Left renal pelvis (tissue), 4 donors: ENCODE data around the gene PIK3AP1. TPM values are rescaled to one million over a fixed set of nuclear protein-coding genes. Genes with fewer than 3 reads are reported as not detected.
A peak's percentile ranks its signal among the peaks of the same experiment; 100 is the strongest.
"Not testable (repeated sequence)": the region's sequence is repeated elsewhere in the genome, so short reads cannot be mapped to it uniquely, and the experiment has no call there.

Source experiments
- DNase-seq, 4 donors: peaks; one replicate each; pipeline ENCODE4 v3.0.0-alpha.2; 2013; ENCODE audit warnings: low read depth in 4 of 4, low spot score in 3 of 4
- polyA plus RNA-seq, 4 donors: library from polyadenylated mRNA; unstranded; fragments of 120-200 nt; gene quantifications; one replicate each; pipeline ENCODE4 v1.2.1, GENCODE V29; 2013; ENCODE audit not compliant: insufficient read length in 4 of 4

Gene PIK3AP1
- polyA plus RNA-seq, 4 donors = 4.5 to 5.2 (median 4.7) TPM

GRCh38 chr10:96586419-96587263 is 133.7 kb downstream of the PIK3AP1 start, which contains the start of gene TM9SF3:
TSS of gene TM9SF3 (minus strand) at chr10:96587012. CDS start at chr10:96586835, 177 bp downstream.
- peak in 3 of 4 donors; percentile 51 to 75 (median 75) for DNase-seq

GRCh38 chr10:96585736-96586418 is 134.4 kb downstream of the PIK3AP1 start:
- peak in 3 of 4 donors; percentile 8 to 33 (median 11) for DNase-seq

DNA sequence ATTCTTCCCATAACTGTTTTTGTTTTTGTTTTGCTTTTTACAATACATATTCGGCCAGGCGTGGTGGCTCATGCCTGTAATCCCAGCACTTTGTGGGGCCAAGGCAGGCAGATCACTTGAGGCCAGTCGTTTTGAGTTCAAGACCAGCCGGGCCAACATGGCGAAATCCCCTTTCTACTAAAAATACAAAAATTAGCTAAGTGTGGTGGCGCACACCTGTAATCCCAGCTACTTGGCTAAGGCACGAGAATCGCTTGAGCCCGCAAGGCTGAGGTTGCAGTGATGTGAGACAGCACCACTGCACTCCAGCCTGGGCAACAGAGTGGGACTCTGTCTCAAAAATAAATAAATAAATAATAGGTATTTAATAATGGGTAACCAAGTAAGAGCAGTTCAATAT is 135.8 kb downstream of the PIK3AP1 start:
- DNase-seq = no peak

- no peak for DNase-seq
Observed at GRCh38 chr10:96584035-96584434, 136.3 kb downstream of the PIK3AP1 start.

- DNase-seq = no peak
Observed at GRCh38 chr10:96579133-96579532, 141.2 kb downstream of the PIK3AP1 start.

DNA sequence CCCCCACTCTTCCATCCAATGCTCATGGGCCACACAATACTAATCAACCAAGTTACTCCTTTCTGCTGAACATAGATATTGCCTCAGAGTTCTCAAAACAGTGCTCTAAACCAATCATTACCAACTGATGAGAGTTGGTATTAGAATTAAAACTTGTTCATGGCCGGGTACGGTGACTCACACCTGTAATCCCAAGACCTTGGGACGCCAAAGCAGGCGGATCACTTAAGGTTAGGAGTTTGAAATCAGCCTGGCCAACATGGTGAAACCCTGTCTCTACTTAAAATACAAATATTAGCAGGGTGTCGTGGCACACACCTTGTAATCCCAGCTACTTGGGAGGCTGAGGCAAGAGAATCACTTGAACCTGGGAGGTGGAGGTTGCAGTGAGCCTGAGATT is 141.7 kb downstream of the PIK3AP1 start:
- DNase-seq = no peak

DNA sequence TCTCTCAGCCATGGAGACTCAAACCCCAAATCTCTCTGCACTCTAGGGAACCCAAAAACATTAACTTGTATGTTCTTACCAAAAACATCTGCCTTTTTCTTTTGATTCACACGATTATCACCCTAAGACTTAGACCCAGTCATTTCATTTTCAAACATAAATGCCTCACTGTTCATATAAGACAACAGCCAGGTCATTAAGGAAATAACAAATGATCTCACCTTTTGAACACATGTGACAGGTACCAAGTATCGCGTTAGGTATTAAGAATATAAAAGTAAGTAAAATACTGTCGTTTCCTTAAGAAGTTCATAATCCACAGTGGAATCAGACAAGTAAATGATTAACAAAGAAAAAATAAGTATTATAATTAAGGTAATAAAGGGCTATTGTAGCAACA is 142.3 kb downstream of the PIK3AP1 start:
- no peak for DNase-seq

DNA sequence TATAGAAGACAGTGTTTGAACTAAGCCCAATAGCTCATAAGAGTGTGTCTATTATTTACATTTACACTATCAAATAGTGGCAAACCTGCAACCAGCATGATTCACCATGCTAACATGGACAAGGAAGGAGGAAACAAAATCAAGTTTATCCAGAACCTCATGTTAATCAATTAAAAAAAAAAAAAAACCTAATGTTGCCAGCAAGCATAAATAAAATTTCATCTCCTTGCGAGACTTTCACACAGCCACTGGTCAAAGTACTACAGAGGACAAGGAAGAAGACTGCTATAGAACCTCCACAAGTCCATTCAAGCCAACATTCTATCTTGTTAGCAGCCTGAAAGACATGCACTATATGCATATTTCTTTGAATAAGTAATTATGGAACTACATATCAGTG is 143.2 kb downstream of the PIK3AP1 start:
- no peak for DNase-seq

DNA sequence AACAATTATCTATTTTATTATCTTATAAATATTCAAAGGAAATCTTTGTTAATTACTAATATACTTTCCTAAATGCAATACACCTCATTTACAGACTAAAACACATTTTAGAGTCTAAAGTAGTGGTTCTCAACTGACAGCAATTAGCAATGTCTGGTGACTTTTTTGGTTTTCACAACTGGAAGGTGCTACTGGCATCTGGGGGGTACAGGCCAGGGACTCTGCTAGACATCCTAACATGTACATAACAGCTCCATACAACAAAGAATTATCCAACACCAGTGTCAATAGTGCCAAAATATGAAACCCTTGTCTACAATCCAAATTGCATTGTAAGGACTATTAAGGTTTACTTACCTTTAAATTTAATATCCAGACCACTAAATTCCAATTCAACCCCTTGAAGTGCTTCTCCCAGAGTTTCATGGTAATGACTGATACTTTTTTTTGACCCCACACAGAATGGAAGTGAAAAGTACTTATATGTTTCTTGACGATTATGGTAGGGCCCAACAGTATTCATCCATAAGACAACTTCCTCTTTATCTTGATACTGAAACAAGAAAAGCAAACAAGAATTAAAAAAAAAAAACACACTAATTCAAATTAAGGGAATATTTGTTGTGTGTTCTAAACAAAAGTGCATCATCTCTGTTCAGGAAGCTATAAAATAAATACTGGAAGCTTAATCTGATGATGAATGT is 143.9 kb downstream of the PIK3AP1 start:
- DNase-seq = no peak

- DNase-seq = not testable (repeated sequence)
Observed at GRCh38 chr10:96574564-96574963, 145.8 kb downstream of the PIK3AP1 start.

- DNase-seq = no peak
Observed at GRCh38 chr10:96573036-96573435, 147.3 kb downstream of the PIK3AP1 start.

GRCh38 chr10:96570983-96571964 is 149.0 kb downstream of the PIK3AP1 start:
- DNase-seq = no peak

DNA sequence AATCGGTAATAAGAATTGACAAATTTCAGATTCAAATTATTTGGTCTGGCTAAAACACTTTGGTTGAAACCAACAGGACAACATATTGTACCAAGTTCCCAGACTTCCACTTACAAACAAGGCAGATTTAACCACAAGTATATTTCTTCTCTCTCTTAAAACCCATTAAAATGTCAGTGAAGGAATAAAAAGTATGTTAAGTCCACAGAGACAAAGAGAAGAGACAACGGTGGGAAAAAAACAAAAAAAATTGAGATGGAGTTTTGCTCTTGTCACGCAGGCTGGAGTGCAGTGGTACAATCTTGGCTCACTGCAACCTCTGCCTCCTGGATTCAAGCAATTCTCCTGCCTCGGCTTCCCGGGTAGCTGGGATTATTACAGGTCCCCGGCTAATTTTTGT is 149.8 kb downstream of the PIK3AP1 start:
- DNase-seq = no peak

DNA sequence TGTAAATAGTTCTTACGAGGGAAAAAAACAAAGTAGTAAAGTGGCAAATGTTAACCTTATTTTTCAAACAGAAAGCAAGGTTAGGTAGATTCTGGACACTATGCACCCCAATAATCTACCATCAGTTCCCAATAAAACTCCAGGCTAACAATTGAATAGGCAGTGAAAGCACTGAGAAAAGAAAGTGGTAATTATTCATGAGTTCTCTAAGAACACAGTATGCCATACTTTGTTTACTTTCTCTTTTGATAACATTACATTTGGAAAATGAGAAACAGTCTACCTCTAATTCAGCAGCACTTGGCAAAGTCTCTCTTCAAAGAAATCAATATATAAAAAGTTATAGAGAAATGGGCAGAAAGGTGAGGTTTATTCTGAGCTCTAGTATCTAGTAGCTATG is 151.9 kb downstream of the PIK3AP1 start:
- no peak for DNase-seq

GRCh38 chr10:96565774-96566173 is 154.5 kb downstream of the PIK3AP1 start:
- DNase-seq = no peak

DNA sequence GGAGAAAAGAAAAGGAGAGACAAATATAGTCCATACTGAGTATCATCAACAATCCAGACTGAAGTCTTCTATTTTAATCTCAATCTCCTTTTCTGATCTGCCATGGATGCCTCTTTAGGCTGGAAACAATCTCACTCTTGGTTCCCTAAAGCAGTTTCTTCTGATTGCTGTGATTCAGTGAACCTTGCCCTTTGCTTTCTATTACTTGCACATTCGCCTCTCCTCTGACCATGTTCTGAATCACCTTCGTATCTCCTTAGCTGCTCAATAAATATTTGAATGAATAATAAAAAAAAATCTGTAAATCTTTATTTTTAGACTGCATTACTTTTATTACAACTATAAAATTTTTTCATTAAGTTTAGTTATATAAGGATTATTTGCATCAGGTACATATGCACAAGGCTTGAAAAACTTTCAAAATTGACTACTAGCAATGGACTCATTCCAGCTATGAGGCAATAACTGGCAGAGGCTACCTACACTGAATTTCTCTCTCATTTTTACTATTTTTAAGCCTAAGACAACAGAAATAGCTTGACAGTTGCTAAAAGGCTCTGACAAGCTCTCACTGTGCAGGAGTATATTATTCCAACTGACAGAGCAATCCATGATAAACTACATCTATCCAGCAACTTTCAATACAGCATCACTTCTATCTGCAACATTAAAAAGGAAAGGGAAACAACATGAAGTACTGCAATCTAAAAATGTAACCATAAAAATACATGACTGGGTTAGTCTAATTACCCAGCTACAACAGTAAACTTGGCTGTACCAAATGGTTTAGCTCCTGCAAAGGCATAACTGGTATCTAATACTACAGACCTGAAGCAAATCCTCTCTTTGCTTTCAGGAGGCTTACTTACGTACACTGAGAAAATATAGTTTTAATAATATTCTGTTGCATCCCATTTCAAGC is 159.1 kb downstream of the PIK3AP1 start:
- no peak for DNase-seq

DNA sequence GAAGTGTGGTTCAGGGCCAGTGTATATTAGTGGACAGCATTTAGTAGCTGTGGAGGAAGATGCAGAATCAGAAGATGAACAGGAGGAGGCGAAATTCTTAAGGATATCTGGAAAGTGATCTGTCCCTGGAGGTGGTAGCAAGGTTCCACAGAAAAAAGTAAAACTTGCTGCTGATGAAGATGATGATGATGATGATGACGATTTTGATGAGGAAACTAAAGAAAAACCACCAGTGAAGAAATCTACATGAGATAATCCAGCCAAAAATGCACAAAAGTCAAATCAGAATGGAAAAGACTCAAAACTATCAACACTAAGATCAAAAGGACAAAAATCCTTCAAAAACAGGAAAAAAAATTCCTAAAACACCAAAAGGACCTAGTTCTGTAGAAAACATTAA is 159.8 kb downstream of the PIK3AP1 start:
- DNase-seq = no peak

DNA sequence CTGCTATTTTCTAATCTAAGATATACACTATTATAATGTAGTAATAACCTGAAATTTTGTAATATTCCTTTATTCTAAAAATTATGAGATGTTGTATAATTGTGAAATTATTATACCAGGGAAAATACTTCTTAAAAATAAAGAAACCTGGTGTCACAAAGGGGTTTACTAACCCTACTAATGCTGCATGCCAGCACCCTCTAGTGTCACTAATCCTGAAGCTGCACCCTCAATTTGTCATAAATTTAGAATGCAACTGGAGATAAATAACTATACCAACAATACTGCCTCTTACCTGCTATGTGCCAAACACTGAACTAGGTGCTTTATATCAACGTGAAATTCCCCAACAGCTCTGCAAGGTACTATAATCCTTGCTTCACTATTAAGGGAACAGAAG is 164.3 kb downstream of the PIK3AP1 start:
- peak in 1 of 4 donors; percentile 3 for DNase-seq

DNA sequence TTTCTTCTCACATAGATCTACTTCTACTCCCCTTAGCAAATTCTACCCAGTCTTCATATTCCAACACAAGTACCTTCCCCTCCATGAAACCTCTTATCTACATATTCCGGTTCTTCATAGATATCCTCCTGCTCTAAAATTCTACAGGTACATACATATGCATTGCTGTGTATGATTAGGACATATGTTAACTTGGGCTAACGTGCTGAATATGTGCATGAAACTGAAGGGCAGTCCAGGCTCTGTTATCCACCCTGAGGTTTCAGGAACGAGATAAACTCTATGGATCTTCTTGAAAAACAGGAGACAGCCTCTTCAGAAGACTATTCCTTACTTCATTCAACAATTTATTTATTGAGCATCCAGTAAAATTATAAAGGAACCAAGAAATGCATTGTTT is 165.0 kb downstream of the PIK3AP1 start:
- no peak for DNase-seq
